WTC11 (cell line): Measurements from ENCODE around the gene TNFSF9. TPM values are rescaled to one million over a fixed set of nuclear protein-coding genes. Genes with fewer than 3 reads are reported as not detected.

Source experiments
- ATAC-seq: fragments of 200-7000 bp; cut with Tn5 transposase; 2 replicates; pipeline ENCODE4 v1.10.0; 2021; ENCODE audit warnings: mild to moderate bottlenecking, moderate library complexity
- CTCF ChIA-PET: fragments of 300-600 bp; sonication (Branson Sonifier 250); formaldehyde crosslinking; loops from one replicate; lab custom pipeline; 2021; ENCODE audit warnings: antibody characterized with exemption; lab: Charles Lee
- POLR2A ChIA-PET: fragments of 350-600 bp; sonication (Branson Sonifier 250); formaldehyde crosslinking; loops from one replicate; lab custom pipeline; 2021; ENCODE audit warnings: antibody characterized with exemption; lab: Charles Lee
- DNase-seq: peaks from one replicate; pipeline ENCODE4 v3.0.0; 2021; ENCODE audit warnings: low spot score
- H3K27ac Mint-ChIP-seq: 2 replicates; pipeline ENCODE4 v1.8.0; 2021; ENCODE audit warnings: mixed read lengths
- H3K27me3 Mint-ChIP-seq: 2 replicates; pipeline ENCODE4 v1.8.0; 2021; ENCODE audit warnings: low read depth, mild to moderate bottlenecking, moderate library complexity, mixed read lengths
- H3K36me3 Mint-ChIP-seq: 2 replicates; pipeline ENCODE4 v1.8.0; 2021; ENCODE audit warnings: mixed read lengths
- H3K4me1 Mint-ChIP-seq: 2 replicates; pipeline ENCODE4 v1.8.0; 2022; ENCODE audit warnings: mixed read lengths
- H3K4me3 Mint-ChIP-seq: 2 replicates; pipeline ENCODE4 v1.8.0; 2021; ENCODE audit warnings: mild to moderate bottlenecking, moderate library complexity, mixed read lengths
- H3K9me3 Mint-ChIP-seq: 2 replicates; pipeline ENCODE4 v1.8.0; 2021; ENCODE audit warnings: mixed read lengths
- ATF1 ChIP-seq: sonication (generic); formaldehyde crosslinking; IDR thresholded peaks from 2 replicates; pipeline ENCODE4 v1.8.1; 2023; ENCODE audit warnings: mild to moderate bottlenecking, moderate library complexity, missing genetic modification reagents
- CBFB ChIP-seq: sonication (generic); formaldehyde crosslinking; IDR thresholded peaks from 2 replicates; pipeline ENCODE4 v1.8.1; 2022; ENCODE audit warnings: mild to moderate bottlenecking, low read depth, missing genetic modification reagents
- ELF4 ChIP-seq: sonication (generic); formaldehyde crosslinking; IDR thresholded peaks from 2 replicates; pipeline ENCODE4 v1.8.1; 2022; ENCODE audit warnings: low read depth, mild to moderate bottlenecking, moderate library complexity, missing genetic modification reagents
- ESRRA ChIP-seq: sonication (generic); formaldehyde crosslinking; IDR thresholded peaks from 2 replicates; pipeline ENCODE4 v1.8.1; 2022; ENCODE audit warnings: mild to moderate bottlenecking, missing genetic modification reagents, borderline replicate concordance
- GABPB1 ChIP-seq: sonication (generic); formaldehyde crosslinking; IDR thresholded peaks from 2 replicates; pipeline ENCODE4 v1.8.1; 2023; ENCODE audit warnings: mild to moderate bottlenecking, missing genetic modification reagents
- JAZF1 ChIP-seq: fragments of 250-450 bp; sonication (Bioruptor Pico); IDR thresholded peaks from 2 replicates; pipeline ENCODE4 v1.9.0; 2021; ENCODE audit warnings: moderate library complexity, mild to moderate bottlenecking, inconsistent platforms
- MXD4 ChIP-seq: fragments of 250-450 bp; sonication (Bioruptor Pico); IDR thresholded peaks from 2 replicates; pipeline ENCODE4 v1.8.0; 2021; ENCODE audit warnings: mild to moderate bottlenecking, moderate library complexity, borderline replicate concordance
- NFATC4 ChIP-seq: fragments of 250-450 bp; sonication (Bioruptor Pico); IDR thresholded peaks from 2 replicates; pipeline ENCODE4 v1.9.0; 2021; ENCODE audit warnings: mild to moderate bottlenecking
- NR1H2 ChIP-seq: sonication (generic); formaldehyde crosslinking; IDR thresholded peaks from 2 replicates; pipeline ENCODE4 v1.9.0; 2021; ENCODE audit warnings: mild to moderate bottlenecking, moderate library complexity, missing genetic modification reagents
- PRRX2 ChIP-seq: fragments of 250-450 bp; sonication (Bioruptor Pico); IDR thresholded peaks from 2 replicates; pipeline ENCODE4 v1.8.0; 2021; ENCODE audit warnings: mild to moderate bottlenecking
- RORB ChIP-seq: fragments of 250-450 bp; sonication (Bioruptor Pico); IDR thresholded peaks from 2 replicates; pipeline ENCODE4 v1.9.0; 2021; ENCODE audit warnings: mild to moderate bottlenecking
- SOX15 ChIP-seq: fragments of 250-450 bp; sonication (Bioruptor Pico); IDR thresholded peaks from 2 replicates; pipeline ENCODE4 v1.9.0; 2021; ENCODE audit warnings: mild to moderate bottlenecking
- TEAD4 ChIP-seq: sonication (generic); formaldehyde crosslinking; IDR thresholded peaks from 2 replicates; pipeline ENCODE4 v1.8.0; 2022; ENCODE audit warnings: mild to moderate bottlenecking, missing genetic modification reagents
- TP53 ChIP-seq: sonication (generic); formaldehyde crosslinking; IDR thresholded peaks from 2 replicates; pipeline ENCODE4 v1.8.1; 2023; ENCODE audit warnings: mild to moderate bottlenecking, missing genetic modification reagents
- ZNF232 ChIP-seq: sonication (generic); formaldehyde crosslinking; IDR thresholded peaks from 2 replicates; pipeline ENCODE4 v1.8.0; 2022; ENCODE audit warnings: mild to moderate bottlenecking, missing genetic modification reagents
- ZNF671 ChIP-seq: fragments of 250-450 bp; sonication (Bioruptor Pico); IDR thresholded peaks from 2 replicates; pipeline ENCODE4 v1.8.0; 2021; ENCODE audit warnings: mild to moderate bottlenecking
- total RNA-seq: library from RNA; stranded (reverse); gene quantifications from 3 replicates; pipeline ENCODE4 v1.2.3, GENCODE V29; 2021
- TF ChIP-seq, protein P1 (sequence below): fragments of 250-450 bp; sonication (Bioruptor Pico); IDR thresholded peaks from 2 replicates; pipeline ENCODE4 v2.1.2; 2022; ENCODE audit warnings: mild to moderate bottlenecking, moderate library complexity
- TF ChIP-seq, protein P2 (sequence below): sonication (generic); formaldehyde crosslinking; IDR thresholded peaks from 2 replicates; pipeline ENCODE4 v1.8.0; 2022; ENCODE audit warnings: mild to moderate bottlenecking, missing genetic modification reagents
- TF ChIP-seq, protein P3 (sequence below): fragments of 250-450 bp; sonication (Bioruptor Pico); IDR thresholded peaks from 2 replicates; pipeline ENCODE4 v1.9.0; 2021; ENCODE audit warnings: mild to moderate bottlenecking, borderline replicate concordance
- TF ChIP-seq, protein P4 (sequence below): fragments of 250-450 bp; sonication (Bioruptor Pico); IDR thresholded peaks from 2 replicates; pipeline ENCODE4 v1.9.0; 2021; ENCODE audit warnings: mild to moderate bottlenecking

Gene TNFSF9
- total RNA-seq, 1 experiment from 2014 or later, result 2.9 TPM

DNA sequence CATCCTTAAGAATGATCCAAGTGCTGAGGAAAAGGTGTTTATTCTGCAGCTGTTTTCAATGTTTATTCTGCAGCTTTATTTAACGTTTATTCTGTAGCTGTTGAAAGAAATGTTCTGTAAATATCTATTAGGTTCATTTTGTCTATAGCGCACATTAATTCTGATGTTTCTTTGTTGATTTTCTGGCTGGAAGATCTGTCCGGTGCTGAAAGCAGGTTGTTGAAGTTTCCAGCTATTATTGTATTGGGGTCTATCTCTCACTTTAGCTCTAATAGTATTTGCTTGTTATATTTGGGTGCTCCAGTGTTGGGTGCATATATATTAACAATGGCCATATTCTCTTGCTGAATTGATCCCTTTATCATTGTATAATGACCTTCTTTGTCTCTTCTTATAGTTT, 39.9 kb downstream of the TNFSF9 start:
- Mint-ChIP-seq H3K36me3 (peaks cover 14% of the 10 kb centered on the region), H3K9me3 (peaks cover 35% of the 10 kb centered on the region), H3K27me3 (peaks cover 14% of the 10 kb centered on the region)
- ATAC-seq, result no peak
- no peak for DNase-seq
- CTCF ChIA-PET, result interaction anchor here (1.0 kb wide), 1 partner anchor 19 kb away, joined by 4 read pairs; no protein-coding TSS in a partner anchor
- TF ChIP-seq ESRRA (CRISPR knock-in tag) (no peak), PRRX2 (CRISPR knock-in tag) (no peak), JAZF1 (CRISPR knock-in tag) (no peak)
- TF ChIP-seq, all 79 proteins: peak for 0
- POLR2A ChIA-PET, result no interaction called here
- no peak overlapping the region for H3K27ac Mint-ChIP-seq
- peaks cover 7% of the 10 kb centered on the region; the same call in 1 of the 2 replicates for H3K4me1 Mint-ChIP-seq
- H3K4me3 Mint-ChIP-seq, result no peak overlapping the region

DNA sequence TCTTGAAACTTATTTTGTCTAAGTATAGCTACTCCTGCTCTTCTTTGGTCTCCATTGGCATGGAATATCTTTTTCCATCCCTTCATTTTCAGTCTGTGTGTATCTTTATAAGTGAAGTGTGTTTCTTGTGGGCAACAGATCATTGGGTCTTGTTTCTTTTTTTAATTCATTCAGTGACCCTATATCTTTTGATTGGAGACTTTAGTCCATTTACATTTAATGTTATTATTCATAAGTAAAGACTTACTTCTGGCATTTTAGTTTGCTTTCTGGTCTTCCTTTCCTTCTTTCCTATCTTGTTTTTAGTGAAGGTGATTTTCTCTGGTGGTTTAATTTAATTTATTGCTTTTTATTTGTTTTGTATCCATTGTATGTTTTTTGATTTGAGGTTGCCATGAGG, 40.3 kb downstream of the TNFSF9 start:
- H3K4me1 Mint-ChIP-seq, result peaks cover 7% of the 10 kb centered on the region; the same call in 1 of the 2 replicates
- ATAC-seq (no peak), DNase-seq (no peak)
- H3K36me3 Mint-ChIP-seq, result peaks cover 10% of the 10 kb centered on the region
- ChIA-PET CTCF (interaction anchor here (1.0 kb wide), 1 partner anchor 19 kb away, joined by 4 read pairs; no protein-coding TSS in a partner anchor), POLR2A (no interaction called here)
- H3K4me3 Mint-ChIP-seq, result no peak overlapping the region
- TF ChIP-seq ZNF671 (CRISPR knock-in tag) (no peak), TEAD4 (no peak), NFATC4 (CRISPR knock-in tag) (no peak), GABPB1 (CRISPR knock-in tag) (no peak), ATF1 (no peak), RORB (CRISPR knock-in tag) (no peak), ELF4 (no peak), MXD4 (no peak), SOX15 (no peak), CBFB (no peak), TP53 (no peak), ZNF232 (no peak), NR1H2 (CRISPR knock-in tag) (no peak)
- TF ChIP-seq, protein P1, sequence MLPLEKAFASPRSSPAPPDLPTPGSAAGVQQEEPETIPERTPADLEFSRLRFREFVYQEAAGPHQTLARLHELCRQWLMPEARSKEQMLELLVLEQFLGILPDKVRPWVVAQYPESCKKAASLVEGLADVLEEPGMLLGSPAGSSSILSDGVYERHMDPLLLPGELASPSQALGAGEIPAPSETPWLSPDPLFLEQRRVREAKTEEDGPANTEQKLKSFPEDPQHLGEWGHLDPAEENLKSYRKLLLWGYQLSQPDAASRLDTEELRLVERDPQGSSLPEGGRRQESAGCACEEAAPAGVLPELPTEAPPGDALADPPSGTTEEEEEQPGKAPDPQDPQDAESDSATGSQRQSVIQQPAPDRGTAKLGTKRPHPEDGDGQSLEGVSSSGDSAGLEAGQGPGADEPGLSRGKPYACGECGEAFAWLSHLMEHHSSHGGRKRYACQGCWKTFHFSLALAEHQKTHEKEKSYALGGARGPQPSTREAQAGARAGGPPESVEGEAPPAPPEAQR, result no peak
- TF ChIP-seq, protein P2, sequence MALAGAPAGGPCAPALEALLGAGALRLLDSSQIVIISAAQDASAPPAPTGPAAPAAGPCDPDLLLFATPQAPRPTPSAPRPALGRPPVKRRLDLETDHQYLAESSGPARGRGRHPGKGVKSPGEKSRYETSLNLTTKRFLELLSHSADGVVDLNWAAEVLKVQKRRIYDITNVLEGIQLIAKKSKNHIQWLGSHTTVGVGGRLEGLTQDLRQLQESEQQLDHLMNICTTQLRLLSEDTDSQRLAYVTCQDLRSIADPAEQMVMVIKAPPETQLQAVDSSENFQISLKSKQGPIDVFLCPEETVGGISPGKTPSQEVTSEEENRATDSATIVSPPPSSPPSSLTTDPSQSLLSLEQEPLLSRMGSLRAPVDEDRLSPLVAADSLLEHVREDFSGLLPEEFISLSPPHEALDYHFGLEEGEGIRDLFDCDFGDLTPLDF, result no peak
- TF ChIP-seq, protein P3, sequence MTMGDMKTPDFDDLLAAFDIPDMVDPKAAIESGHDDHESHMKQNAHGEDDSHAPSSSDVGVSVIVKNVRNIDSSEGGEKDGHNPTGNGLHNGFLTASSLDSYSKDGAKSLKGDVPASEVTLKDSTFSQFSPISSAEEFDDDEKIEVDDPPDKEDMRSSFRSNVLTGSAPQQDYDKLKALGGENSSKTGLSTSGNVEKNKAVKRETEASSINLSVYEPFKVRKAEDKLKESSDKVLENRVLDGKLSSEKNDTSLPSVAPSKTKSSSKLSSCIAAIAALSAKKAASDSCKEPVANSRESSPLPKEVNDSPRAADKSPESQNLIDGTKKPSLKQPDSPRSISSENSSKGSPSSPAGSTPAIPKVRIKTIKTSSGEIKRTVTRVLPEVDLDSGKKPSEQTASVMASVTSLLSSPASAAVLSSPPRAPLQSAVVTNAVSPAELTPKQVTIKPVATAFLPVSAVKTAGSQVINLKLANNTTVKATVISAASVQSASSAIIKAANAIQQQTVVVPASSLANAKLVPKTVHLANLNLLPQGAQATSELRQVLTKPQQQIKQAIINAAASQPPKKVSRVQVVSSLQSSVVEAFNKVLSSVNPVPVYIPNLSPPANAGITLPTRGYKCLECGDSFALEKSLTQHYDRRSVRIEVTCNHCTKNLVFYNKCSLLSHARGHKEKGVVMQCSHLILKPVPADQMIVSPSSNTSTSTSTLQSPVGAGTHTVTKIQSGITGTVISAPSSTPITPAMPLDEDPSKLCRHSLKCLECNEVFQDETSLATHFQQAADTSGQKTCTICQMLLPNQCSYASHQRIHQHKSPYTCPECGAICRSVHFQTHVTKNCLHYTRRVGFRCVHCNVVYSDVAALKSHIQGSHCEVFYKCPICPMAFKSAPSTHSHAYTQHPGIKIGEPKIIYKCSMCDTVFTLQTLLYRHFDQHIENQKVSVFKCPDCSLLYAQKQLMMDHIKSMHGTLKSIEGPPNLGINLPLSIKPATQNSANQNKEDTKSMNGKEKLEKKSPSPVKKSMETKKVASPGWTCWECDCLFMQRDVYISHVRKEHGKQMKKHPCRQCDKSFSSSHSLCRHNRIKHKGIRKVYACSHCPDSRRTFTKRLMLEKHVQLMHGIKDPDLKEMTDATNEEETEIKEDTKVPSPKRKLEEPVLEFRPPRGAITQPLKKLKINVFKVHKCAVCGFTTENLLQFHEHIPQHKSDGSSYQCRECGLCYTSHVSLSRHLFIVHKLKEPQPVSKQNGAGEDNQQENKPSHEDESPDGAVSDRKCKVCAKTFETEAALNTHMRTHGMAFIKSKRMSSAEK (CRISPR knock-in tag), result no peak
- TF ChIP-seq, protein P4, sequence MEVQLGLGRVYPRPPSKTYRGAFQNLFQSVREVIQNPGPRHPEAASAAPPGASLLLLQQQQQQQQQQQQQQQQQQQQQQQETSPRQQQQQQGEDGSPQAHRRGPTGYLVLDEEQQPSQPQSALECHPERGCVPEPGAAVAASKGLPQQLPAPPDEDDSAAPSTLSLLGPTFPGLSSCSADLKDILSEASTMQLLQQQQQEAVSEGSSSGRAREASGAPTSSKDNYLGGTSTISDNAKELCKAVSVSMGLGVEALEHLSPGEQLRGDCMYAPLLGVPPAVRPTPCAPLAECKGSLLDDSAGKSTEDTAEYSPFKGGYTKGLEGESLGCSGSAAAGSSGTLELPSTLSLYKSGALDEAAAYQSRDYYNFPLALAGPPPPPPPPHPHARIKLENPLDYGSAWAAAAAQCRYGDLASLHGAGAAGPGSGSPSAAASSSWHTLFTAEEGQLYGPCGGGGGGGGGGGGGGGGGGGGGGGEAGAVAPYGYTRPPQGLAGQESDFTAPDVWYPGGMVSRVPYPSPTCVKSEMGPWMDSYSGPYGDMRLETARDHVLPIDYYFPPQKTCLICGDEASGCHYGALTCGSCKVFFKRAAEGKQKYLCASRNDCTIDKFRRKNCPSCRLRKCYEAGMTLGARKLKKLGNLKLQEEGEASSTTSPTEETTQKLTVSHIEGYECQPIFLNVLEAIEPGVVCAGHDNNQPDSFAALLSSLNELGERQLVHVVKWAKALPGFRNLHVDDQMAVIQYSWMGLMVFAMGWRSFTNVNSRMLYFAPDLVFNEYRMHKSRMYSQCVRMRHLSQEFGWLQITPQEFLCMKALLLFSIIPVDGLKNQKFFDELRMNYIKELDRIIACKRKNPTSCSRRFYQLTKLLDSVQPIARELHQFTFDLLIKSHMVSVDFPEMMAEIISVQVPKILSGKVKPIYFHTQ, result no peak
- TF ChIP-seq, all 79 proteins: peak for 0
- Mint-ChIP-seq H3K9me3 (peaks cover 34% of the 10 kb centered on the region), H3K27ac (no peak overlapping the region), H3K27me3 (peaks cover 14% of the 10 kb centered on the region)
